Fibroblast of peridontal ligament (primary cell): Measurements from ENCODE around the gene BIN2.

Experiments used
- DNase-seq: peaks from one replicate; pipeline ENCODE4 v3.0.0-alpha.2; 2010; ENCODE audit errors: extremely low read depth

The BIN2 gene

DNA sequence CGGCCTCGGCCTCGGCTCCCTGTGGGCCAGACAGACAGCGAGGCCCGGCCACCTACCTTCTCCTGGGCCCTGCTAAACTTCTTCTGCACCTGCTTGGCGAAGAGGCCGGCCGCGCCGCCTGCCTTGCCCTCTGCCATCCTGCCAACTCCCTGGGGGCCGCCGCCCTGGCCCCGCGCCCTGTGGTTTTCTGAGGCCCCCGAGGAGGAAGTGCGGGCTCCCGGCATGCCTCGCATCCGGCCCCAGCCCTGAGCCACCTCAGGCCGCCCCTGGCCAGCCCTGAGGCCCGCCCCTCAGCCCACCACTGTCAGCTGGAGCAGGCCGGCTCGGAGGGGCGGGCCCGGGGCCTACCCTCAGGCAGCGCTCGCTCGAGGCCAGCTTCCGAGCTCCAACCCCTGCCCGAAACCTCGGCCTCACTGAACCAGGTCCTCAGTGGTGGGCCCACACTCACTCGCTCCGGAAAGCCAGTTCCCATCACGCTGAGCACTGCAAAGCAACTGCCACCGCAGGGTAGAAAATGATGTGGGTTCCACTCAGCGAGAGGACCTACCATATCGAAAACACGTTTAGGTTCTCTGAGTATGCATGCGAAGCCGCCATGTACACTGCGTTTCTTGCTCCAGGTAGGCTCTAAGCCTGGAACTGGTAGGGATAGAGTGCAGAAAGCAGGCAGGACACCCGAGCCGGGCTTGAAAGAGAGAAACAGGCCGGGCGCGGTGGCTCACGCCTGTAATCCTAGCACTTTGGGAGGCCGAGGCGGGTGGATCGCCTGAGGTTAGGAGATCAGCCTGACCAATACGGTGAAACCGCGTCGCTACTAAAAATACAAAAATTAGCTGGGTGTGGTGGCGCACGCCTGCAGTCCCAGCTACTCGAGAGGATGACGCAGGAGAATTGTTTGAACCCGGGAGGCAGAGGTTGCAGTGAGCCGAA, at the start of gene BIN2:
Gene BIN2 (minus strand): TSS at position 209 of the 930 bp plus-strand sequence. CDS start 72 bp downstream, at position 137.
- DNase-seq, result no peak

DNA sequence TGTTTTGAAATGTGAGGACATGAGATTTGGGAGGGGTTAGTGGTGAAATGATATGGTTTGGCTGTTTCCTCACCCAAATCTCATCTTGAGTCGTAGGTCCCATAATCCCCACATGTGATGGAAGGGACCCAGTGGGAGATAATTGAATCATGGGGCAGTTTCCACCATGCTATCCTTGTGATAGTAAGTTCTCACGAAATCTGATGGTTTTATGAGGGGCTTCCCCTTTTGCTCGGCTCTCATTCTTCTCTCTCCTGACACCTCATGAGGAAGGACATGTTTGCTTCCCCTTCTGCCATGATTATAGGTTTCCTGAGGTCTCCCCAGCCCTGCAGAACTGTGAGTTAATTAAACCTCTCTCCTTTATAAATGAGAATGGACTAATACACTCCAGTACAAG, 49.2 kb upstream of the BIN2 start:
- no peak for DNase-seq

DNA sequence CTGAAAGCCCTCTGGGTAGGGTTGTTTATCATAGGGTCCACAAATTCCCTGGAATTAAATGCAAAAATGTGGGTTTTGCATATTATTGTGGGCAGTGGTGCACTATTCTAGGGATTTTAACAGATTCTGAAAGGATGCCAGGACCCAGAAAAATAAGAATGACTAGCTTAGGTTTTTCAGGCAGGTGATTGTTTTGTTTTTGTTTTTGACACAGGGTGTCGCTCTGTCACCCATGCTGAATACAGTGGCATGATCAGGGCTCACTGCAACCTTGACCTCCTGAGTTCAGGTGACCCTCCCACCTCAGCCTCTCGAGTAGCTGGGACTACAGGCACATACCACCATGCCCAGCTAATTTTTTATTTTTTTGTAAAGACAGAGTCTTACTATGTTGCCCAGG, 48.0 kb upstream of the BIN2 start:
- DNase-seq, result no peak

GRCh38 chr12:51371295-51371953, 47.5 kb upstream of the BIN2 start:
- DNase-seq, result peak; percentile 97

GRCh38 chr12:51370667-51371066, 46.7 kb upstream of the BIN2 start:
- DNase-seq, result no peak

- no peak for DNase-seq
Observed at GRCh38 chr12:51369581-51369980, 45.6 kb upstream of the BIN2 start.

DNA sequence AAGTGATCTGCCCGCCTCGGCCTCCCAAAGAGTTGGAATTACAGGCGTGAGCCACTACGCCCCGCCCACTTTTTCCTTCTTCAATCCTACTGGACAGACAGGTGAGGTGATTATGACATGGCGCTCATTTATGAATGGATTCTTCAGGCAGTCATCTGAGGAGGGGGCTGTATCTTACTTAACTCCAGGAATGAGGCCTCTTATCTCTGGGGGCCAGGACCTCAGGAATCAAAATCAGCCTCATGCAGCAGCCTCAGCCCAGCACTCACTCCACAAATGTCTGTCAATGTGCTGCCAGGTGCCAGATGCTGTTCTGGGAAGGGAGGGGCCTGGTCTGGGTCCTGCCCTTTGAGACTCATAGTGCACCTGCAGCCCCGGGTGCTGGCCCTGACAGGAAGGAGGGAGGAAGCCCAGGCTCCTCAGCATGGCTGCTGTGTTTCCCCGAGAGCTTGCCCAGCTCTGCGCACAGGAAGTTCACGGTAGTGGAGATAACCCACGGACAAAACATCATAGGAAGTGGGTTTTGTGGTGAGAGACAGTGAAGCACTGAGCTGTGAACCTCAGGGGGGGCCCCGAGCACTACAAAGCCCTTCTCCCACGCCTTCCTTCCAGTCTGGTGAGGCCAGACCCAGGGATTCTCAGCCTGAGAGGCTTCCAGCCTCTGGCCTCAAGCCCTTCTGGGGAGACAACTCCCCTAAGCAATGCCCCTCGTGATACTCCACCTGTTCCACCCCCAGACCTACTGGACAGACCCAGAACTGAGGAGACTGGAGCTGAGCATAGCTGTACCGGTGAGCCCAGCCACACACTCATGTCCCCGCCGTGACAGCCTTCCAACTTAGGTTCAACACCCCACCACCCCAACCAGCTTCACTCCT, 44.9 kb upstream of the BIN2 start:
- no peak for DNase-seq

DNA sequence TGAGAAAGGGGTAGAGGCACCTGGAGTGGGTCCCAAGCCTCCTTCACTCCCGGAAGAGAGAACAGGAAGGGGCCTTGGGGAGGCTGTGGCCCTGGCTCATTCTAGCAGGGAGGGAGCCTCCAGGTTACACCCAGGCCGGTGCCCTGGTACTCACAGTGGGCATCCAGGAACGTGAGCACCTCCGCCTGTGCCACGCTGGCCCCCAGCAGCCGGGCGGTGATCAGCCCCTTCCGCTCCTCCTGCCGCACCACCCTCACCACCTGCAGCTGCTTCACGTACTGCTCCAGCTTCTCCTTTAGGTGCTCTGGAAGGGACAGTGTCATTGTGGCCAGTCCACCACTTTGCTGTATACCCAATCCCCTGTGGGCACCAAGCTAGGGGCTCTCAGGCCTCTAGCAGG, 41.3 kb upstream of the BIN2 start:
- DNase-seq, result no peak

DNA sequence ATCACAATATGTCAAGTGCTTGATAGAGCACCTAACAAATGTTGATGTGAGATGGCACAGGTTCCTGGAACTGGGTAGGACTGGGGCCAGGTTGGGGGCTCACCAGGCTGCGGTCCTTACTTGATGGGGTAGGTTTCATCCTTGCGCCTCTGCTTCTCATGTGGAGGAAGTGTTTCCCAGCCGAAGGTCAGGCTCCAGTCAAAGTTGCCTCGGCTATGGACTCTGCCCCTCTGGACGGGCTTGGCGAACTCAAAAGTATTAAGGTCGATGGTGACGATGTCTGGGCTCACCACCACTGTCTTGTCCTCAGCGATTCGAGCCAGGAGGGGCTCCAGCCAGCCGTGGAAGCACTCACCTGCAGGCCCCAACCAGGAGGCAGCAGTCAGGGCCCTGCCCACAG, 40.0 kb upstream of the BIN2 start:
- no peak for DNase-seq

GRCh38 chr12:51362747-51363342, 38.9 kb upstream of the BIN2 start:
- no peak for DNase-seq

GRCh38 chr12:51362307-51362706, 38.3 kb upstream of the BIN2 start:
- no peak for DNase-seq

- no peak for DNase-seq
Observed at GRCh38 chr12:51361161-51362016, 37.4 kb upstream of the BIN2 start.

DNA sequence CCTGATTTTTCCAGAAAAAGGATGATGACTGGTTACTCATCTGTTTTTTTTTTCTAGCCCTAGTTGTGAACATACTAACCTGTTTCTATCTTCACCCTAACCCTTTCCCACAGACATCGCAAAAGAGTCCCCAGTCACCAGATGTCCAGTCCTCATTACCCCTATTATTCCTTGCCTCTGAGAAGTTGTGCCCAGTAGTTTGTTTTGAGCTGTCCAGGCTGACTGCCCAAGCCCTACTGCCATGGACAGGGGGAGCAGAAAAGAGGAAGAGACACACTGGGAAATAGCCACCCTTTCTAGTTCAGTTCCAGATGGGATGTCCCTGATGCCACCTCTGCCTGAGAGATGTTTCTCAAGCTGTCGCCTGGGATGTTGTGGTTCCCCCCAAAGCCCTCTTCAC, 36.3 kb upstream of the BIN2 start:
- no peak for DNase-seq

- DNase-seq, result no peak
Observed at GRCh38 chr12:51359851-51360250, 35.9 kb upstream of the BIN2 start.

DNA sequence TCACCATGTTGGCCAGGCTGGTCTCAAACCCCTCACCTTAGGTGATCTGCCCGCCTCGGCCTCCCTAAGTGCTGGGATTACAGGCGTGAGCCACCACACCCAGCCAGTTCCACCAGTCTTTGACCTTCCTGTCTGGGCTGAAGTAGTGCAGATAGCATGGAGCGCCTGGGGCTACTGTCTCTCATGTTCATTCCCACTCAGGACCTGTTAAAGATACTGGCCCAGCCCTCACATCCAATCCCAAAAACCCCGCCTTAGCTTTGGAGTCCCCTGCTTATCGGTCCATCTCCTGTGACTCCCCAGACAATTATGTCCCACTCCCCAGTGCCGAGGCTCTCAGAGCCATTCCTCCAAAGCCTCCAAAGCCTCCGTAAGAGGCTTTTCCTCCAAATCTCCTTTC, 34.5 kb upstream of the BIN2 start:
- DNase-seq, result no peak

DNA sequence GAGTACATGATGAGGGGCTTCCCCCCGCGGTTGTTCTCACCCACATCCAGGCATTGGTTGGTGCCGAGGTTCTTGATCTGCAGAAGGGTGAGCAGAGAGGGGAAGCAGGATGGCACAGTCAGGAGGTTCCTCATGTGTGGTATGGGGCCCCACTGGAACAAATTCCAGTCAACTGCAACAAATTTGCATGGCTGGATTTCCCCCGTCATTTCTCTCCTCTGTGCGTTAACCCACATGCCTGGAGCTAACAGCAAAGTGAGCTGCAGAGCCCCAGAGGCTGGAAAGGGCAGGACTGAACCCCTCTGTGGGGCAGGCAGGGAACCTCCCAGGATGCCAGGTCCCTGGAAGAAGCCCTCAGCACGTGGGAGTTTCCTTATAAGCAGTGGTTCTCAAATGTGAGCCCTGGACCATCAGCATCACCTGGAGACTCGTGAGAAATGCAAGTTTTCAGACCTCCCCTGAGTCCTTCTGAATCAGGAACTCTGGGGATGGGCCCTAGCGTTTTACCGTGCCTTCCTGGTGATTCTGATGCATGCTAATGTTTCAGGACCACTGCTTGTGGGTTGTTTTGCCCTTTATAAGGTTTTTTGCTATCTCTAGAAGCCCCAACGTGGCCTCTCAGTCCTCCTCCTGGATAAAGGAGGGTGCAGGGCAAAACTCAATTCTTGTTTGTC, 33.5 kb upstream of the BIN2 start:
- DNase-seq, result no peak

DNA sequence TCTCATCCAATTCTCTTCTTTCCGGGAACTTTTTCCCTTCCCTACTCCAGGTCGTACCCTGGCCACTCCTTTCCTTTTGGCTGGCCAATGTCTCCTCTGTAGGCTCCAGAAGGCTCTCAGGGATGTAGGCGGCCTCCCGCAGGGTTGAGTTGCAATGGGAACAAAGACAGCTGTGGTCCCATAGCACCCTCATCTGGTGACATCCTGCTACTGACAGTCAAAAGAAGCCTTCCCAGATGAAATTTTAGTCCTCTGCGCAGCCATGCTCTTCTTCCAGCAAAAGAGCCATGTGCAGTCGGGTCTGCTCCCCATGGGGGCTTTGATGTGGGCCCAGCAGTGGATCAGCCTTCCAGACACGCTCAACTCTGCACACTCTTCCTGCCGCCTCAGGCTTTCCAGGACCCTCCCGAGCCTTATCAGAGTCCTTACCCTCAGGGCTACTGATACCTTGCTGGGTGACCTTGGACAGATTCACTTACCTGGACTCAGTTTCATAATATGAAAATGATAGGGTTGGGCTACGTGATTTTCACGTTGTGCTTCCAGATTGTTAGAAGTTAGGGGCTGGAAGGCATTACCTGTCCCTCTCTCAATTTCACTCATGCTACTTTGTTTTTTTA, 28.0 kb upstream of the BIN2 start:
- peak; percentile 73 for DNase-seq

- DNase-seq, result peak; percentile 82
Observed at GRCh38 chr12:51349026-51349425, 25.1 kb upstream of the BIN2 start.

DNA sequence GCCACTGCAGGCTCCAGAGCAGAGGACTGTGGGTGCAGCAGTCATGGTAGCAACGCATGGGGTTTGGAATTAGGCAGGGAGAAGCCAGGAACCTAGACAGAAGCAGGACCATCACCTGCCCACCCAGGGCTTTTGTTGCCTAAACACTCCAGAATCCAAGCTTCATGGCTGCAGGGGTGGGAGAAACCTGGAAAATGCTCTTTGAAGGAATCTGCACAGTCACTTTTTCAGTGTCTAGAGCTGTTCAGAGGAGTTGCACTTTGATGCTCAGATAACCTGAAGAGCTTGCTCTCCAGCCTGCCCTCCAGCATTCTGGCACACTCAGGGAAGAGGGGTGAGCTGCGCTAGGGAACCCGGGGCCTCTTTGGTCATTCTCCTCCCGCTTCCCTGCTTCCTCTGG, 24.1 kb upstream of the BIN2 start:
- DNase-seq, result no peak

GRCh38 chr12:51346581-51346980, 22.6 kb upstream of the BIN2 start, which contains the start of gene CELA1:
TSS of gene CELA1 (minus strand) at chr12:51346679. CDS start at chr12:51346638, 41 bp downstream.
- peak; percentile 64 for DNase-seq
